Measurements from ENCODE around the gene CD164L2.
A peak's percentile ranks its signal among the peaks of the same experiment; 100 is the strongest.

Gene CD164L2

GRCh38 chr1:27381969-27382762 lies 967 bp downstream of the CD164L2 start:
- DNase-seq: no peak

- DNase-seq: no peak
Observed at GRCh38 chr1:27380766-27381733, 2.1 kb downstream of the CD164L2 start.

- no peak for DNase-seq
Observed at GRCh38 chr1:27380224-27380623, 2.9 kb downstream of the CD164L2 start.

- DNase-seq: no peak
Observed at GRCh38 chr1:27379564-27380122, 3.5 kb downstream of the CD164L2 start.

- no peak for DNase-seq
Observed at GRCh38 chr1:27377760-27378495, 5.2 kb downstream of the CD164L2 start.

- no peak for DNase-seq
Observed at GRCh38 chr1:27374362-27375086, 8.6 kb downstream of the CD164L2 start, which contains the start of gene FCN3. Gene FCN3, minus strand, starts transcription at chr1:27374824. Its CDS starts 6 bp downstream, at chr1:27374818.

- DNase-seq: peak in 1 of 2 experiments; percentile 11
Observed at GRCh38 chr1:27372808-27373690, 10.1 kb downstream of the CD164L2 start.

GRCh38 chr1:27372022-27372807 lies 10.9 kb downstream of the CD164L2 start:
- DNase-seq: no peak

- DNase-seq: peak; percentile 27 to 32
Observed at GRCh38 chr1:27368869-27369582, 14.1 kb downstream of the CD164L2 start.

- DNase-seq: no peak
Observed at GRCh38 chr1:27367160-27367650, 15.9 kb downstream of the CD164L2 start.

- peak; percentile 76 to 83 for DNase-seq
Observed at GRCh38 chr1:27366411-27367159, 16.5 kb downstream of the CD164L2 start, which contains the start of gene MAP3K6. Gene MAP3K6, minus strand, starts transcription at chr1:27366961. Its CDS starts 364 bp downstream, at chr1:27366597.

GRCh38 chr1:27366113-27366410 lies 17.1 kb downstream of the CD164L2 start:
- peak; percentile 66 to 73 for DNase-seq

GRCh38 chr1:27365372-27366112 lies 17.6 kb downstream of the CD164L2 start:
- DNase-seq: peak; percentile 80 to 86

GRCh38 chr1:27364696-27365371 lies 18.3 kb downstream of the CD164L2 start:
- no peak for DNase-seq

- DNase-seq: no peak
Observed at GRCh38 chr1:27363766-27364695, 19.1 kb downstream of the CD164L2 start.

- DNase-seq: no peak
Observed at GRCh38 chr1:27361553-27361952, 21.6 kb downstream of the CD164L2 start.

Data from Kasumi-1 (cell line).